Measurements from ENCODE around the gene TRANK1.

DNA sequence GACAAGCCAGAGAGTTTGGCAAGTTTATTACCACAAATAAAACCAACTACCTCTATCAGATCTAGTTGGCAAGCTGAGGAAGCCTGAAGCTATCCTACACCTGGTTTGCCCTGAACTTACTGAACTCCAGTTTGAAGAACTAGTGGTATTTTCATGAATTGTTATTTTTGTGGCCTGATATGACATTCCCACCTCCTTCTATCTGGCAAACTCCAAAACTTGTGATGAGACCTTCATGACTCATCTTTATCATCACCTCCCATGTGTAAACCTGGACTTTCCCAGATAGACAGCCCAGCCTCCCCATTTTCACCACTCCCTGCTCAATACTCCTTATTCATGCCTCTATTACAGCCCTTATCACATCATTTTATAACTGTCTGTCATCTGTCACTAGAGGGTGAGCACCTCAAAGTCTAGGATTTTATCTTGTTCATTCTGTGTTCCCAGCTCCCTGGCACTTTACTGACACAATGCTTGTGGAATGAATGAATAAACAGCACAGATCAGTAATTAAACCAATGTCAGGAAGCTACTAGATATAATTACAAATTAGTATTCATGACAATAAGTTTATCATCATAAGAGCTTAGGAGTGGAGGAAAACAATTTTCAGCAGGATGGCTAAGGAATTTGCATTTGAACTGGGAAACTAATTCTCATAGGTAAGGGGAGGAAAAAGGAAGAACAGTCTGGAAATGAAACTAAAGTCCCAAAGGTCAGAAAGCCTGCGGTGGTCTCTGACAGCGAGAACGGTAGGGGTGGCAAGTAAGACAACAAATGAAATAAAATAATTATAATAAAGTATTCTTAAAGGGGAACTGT, 13.2 kb upstream of the TRANK1 start:
- TF ChIP-seq RAD21 (IDR thresholded peaks at IDR 0.05) (no peak), YY1 (IDR thresholded peaks at IDR 0.05) (no peak), TAF1 (conservative IDR thresholded peaks at IDR 0.05) (no peak), FOXA1 (IDR thresholded peaks at IDR 0.05) (no peak), GABPA (IDR thresholded peaks at IDR 0.05 in 1 of 2, conservative IDR thresholded peaks at IDR 0.05 in 1 of 2) (no peak), SP1 (IDR thresholded peaks at IDR 0.05) (no peak), EGR1 (IDR thresholded peaks at IDR 0.05; ENCODE audit: low read depth in 2 of 2) (no peak), RXRA (IDR thresholded peaks at IDR 0.05) (no peak)
- TF ChIP-seq, protein P1, sequence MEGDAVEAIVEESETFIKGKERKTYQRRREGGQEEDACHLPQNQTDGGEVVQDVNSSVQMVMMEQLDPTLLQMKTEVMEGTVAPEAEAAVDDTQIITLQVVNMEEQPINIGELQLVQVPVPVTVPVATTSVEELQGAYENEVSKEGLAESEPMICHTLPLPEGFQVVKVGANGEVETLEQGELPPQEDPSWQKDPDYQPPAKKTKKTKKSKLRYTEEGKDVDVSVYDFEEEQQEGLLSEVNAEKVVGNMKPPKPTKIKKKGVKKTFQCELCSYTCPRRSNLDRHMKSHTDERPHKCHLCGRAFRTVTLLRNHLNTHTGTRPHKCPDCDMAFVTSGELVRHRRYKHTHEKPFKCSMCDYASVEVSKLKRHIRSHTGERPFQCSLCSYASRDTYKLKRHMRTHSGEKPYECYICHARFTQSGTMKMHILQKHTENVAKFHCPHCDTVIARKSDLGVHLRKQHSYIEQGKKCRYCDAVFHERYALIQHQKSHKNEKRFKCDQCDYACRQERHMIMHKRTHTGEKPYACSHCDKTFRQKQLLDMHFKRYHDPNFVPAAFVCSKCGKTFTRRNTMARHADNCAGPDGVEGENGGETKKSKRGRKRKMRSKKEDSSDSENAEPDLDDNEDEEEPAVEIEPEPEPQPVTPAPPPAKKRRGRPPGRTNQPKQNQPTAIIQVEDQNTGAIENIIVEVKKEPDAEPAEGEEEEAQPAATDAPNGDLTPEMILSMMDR (IDR thresholded peaks at IDR 0.05; ENCODE audit: low read depth, low read length, missing input control), result no peak
- TF ChIP-seq, protein P2, sequence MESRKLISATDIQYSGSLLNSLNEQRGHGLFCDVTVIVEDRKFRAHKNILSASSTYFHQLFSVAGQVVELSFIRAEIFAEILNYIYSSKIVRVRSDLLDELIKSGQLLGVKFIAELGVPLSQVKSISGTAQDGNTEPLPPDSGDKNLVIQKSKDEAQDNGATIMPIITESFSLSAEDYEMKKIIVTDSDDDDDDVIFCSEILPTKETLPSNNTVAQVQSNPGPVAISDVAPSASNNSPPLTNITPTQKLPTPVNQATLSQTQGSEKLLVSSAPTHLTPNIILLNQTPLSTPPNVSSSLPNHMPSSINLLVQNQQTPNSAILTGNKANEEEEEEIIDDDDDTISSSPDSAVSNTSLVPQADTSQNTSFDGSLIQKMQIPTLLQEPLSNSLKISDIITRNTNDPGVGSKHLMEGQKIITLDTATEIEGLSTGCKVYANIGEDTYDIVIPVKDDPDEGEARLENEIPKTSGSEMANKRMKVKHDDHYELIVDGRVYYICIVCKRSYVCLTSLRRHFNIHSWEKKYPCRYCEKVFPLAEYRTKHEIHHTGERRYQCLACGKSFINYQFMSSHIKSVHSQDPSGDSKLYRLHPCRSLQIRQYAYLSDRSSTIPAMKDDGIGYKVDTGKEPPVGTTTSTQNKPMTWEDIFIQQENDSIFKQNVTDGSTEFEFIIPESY (IDR thresholded peaks at IDR 0.05), result no peak
- TF ChIP-seq, protein P3, sequence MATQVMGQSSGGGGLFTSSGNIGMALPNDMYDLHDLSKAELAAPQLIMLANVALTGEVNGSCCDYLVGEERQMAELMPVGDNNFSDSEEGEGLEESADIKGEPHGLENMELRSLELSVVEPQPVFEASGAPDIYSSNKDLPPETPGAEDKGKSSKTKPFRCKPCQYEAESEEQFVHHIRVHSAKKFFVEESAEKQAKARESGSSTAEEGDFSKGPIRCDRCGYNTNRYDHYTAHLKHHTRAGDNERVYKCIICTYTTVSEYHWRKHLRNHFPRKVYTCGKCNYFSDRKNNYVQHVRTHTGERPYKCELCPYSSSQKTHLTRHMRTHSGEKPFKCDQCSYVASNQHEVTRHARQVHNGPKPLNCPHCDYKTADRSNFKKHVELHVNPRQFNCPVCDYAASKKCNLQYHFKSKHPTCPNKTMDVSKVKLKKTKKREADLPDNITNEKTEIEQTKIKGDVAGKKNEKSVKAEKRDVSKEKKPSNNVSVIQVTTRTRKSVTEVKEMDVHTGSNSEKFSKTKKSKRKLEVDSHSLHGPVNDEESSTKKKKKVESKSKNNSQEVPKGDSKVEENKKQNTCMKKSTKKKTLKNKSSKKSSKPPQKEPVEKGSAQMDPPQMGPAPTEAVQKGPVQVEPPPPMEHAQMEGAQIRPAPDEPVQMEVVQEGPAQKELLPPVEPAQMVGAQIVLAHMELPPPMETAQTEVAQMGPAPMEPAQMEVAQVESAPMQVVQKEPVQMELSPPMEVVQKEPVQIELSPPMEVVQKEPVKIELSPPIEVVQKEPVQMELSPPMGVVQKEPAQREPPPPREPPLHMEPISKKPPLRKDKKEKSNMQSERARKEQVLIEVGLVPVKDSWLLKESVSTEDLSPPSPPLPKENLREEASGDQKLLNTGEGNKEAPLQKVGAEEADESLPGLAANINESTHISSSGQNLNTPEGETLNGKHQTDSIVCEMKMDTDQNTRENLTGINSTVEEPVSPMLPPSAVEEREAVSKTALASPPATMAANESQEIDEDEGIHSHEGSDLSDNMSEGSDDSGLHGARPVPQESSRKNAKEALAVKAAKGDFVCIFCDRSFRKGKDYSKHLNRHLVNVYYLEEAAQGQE (IDR thresholded peaks at IDR 0.05), result no peak
- TF ChIP-seq, protein P4, sequence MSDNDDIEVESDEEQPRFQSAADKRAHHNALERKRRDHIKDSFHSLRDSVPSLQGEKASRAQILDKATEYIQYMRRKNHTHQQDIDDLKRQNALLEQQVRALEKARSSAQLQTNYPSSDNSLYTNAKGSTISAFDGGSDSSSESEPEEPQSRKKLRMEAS (IDR thresholded peaks at IDR 0.05), result no peak
- TF ChIP-seq, protein P5, sequence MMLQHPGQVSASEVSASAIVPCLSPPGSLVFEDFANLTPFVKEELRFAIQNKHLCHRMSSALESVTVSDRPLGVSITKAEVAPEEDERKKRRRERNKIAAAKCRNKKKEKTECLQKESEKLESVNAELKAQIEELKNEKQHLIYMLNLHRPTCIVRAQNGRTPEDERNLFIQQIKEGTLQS (IDR thresholded peaks at IDR 0.05), result no peak
